ENCODE data around the gene TARM1.

The TARM1 gene

GRCh38 chr19:54095136-54095858 is 14.1 kb upstream of the TARM1 start:
- TF ChIP-seq CTCF (IDR thresholded peaks at IDR 0.05; ENCODE audit: low read depth, low read length): no peak
- Histone ChIP-seq H3K9me3 (no peaks in the 10 kb centered on the region; the same call in 1 of the 2 replicates), H3K27me3 (peaks cover 20% of the 10 kb centered on the region), H3K4me3 (ENCODE audit: low read depth, low read length) (no peak overlapping the region), H3K4me1 (no peaks in the 10 kb centered on the region), H3K36me3 (no peaks in the 10 kb centered on the region)
- no peak for DNase-seq

- no peaks in the 10 kb centered on the region for H3K4me1 ChIP-seq
- TF ChIP-seq CTCF (IDR thresholded peaks at IDR 0.05; ENCODE audit: low read depth, low read length): no peak
- no peaks in the 10 kb centered on the region for H3K36me3 ChIP-seq
- H3K4me3 ChIP-seq (ENCODE audit: low read depth, low read length): no peak overlapping the region
- no peaks in the 10 kb centered on the region; the same call in 1 of the 2 replicates for H3K9me3 ChIP-seq
- no peak for DNase-seq
- peaks cover 20% of the 10 kb centered on the region for H3K27me3 ChIP-seq
These were observed 13.3 kb upstream of the TARM1 start for GRCh38 chr19:54094426-54095000.

GRCh38 chr19:54084410-54084809 is 3.2 kb upstream of the TARM1 start:
- peaks cover 3% of the 10 kb centered on the region; the same call in 1 of the 2 replicates for H3K27me3 ChIP-seq
- peaks cover 3% of the 10 kb centered on the region for H3K9me3 ChIP-seq
- no peak overlapping the region for H3K4me3 ChIP-seq (ENCODE audit: low read depth, low read length)
- TF ChIP-seq CTCF (IDR thresholded peaks at IDR 0.05; ENCODE audit: low read depth, low read length): no peak
- no peaks in the 10 kb centered on the region for H3K36me3 ChIP-seq
- DNase-seq: no peak
- H3K4me1 ChIP-seq: no peaks in the 10 kb centered on the region

- Histone ChIP-seq H3K4me1 (no peaks in the 10 kb centered on the region), H3K4me3 (ENCODE audit: low read depth, low read length) (no peak overlapping the region), H3K36me3 (no peaks in the 10 kb centered on the region), H3K9me3 (peaks cover 3% of the 10 kb centered on the region), H3K27me3 (no peaks in the 10 kb centered on the region; the same call in 1 of the 2 replicates)
- TF ChIP-seq CTCF (IDR thresholded peaks at IDR 0.05; ENCODE audit: low read depth, low read length): no peak
- DNase-seq: no peak
These were observed 3.8 kb downstream of the TARM1 start for GRCh38 chr19:54077334-54077733.

GRCh38 chr19:54074851-54075250 is 6.3 kb downstream of the TARM1 start:
- TF ChIP-seq CTCF (IDR thresholded peaks at IDR 0.05; ENCODE audit: low read depth, low read length): no peak
- DNase-seq: no peak
- H3K4me3 ChIP-seq (ENCODE audit: low read depth, low read length): no peak overlapping the region
- no peaks in the 10 kb centered on the region for H3K36me3 ChIP-seq
- no peaks in the 10 kb centered on the region for H3K4me1 ChIP-seq
- no peaks in the 10 kb centered on the region; the same call in 1 of the 2 replicates for H3K27me3 ChIP-seq
- no peaks in the 10 kb centered on the region for H3K9me3 ChIP-seq

- no peak for DNase-seq
These were observed 7.3 kb downstream of the TARM1 start for GRCh38 chr19:54073829-54074228.

More at GRCh38 chr19:54073829-54074228, 7.3 kb downstream of the TARM1 start:
- H3K36me3 ChIP-seq: no peaks in the 10 kb centered on the region
- no peaks in the 10 kb centered on the region for H3K4me1 ChIP-seq
- no peak for TF ChIP-seq CTCF (IDR thresholded peaks at IDR 0.05; ENCODE audit: low read depth, low read length)
- no peaks in the 10 kb centered on the region; the same call in 1 of the 2 replicates for H3K27me3 ChIP-seq
- H3K4me3 ChIP-seq (ENCODE audit: low read depth, low read length): no peak overlapping the region
- H3K9me3 ChIP-seq: no peaks in the 10 kb centered on the region
